ENCODE results near the gene FLT1. TPM values are rescaled to one million over a fixed set of nuclear protein-coding genes. Genes with fewer than 3 reads are reported as not detected.

Gene FLT1
- total and polyA plus RNA-seq, 9 donors: 13.2 to 17.3 (median 15.8) TPM

DNA sequence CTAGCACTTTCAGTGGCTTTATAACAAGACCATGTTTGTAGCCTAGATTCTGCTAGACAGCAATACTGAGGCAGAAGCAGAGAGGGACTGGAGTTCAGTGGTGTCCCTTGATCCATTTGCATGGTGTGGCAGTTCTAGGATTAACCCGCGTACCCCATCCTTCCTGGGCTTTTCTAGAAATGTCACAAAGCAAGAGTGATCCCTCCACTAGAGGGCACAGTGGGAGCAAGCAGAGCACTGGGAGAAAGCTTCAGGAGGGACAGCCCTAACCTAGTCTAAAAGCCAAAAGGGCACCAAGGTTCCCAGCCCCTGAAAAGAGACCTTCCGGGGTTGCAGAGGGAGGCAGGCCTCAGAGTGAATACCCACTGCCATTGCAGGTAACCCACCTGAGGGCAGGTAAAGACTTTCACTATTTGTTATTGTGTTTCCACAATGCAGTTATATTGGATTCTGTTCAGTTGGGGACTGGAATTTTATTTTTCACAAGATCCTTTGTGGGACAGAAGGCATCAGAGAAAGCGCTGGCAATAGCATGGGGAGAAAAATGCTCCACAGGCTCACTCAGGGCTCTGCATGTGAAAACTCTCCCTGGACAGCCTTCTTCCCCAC lies 170.6 kb downstream of the FLT1 start:
- Histone ChIP-seq H3K4me3 (ENCODE audit: low read length) (no peak overlapping the region), H3K4me1 (ENCODE audit: control insufficient read depth, insufficient read depth, low read length) (peaks cover 28% of the 10 kb centered on the region), H3K36me3 (ENCODE audit: control insufficient read depth, insufficient read depth, low read length) (no peaks in the 10 kb centered on the region), H3K27ac (ENCODE audit: low read length) (no peak overlapping the region), H3K27me3 (ENCODE audit: control insufficient read depth, insufficient read depth, low read length) (peaks cover 2% of the 10 kb centered on the region), H3K9me3 (replicated peaks; ENCODE audit: control insufficient read depth, low read depth, low read length) (no peaks in the 10 kb centered on the region)
- 60% methylated on average over 2 of the region's 4 CpGs for WGBS (ENCODE audit: insufficient coverage)
- peak; percentile 62 for DNase-seq

- 71% methylated on average over 6 of the region's 11 CpGs for WGBS (ENCODE audit: insufficient coverage)
- no peaks in the 10 kb centered on the region for H3K9me3 ChIP-seq (replicated peaks; ENCODE audit: control insufficient read depth, low read depth, low read length)
- peaks cover 2% of the 10 kb centered on the region for H3K27me3 ChIP-seq (ENCODE audit: control insufficient read depth, insufficient read depth, low read length)
- peak; percentile 65 for DNase-seq
- H3K4me3 ChIP-seq (ENCODE audit: low read length): no peak overlapping the region
- H3K27ac ChIP-seq (ENCODE audit: low read length): peak overlapping the region; percentile 24
- H3K36me3 ChIP-seq (ENCODE audit: control insufficient read depth, insufficient read depth, low read length): no peaks in the 10 kb centered on the region
- H3K4me1 ChIP-seq (ENCODE audit: control insufficient read depth, insufficient read depth, low read length): peaks cover 46% of the 10 kb centered on the region
These were observed 172.5 kb downstream of the FLT1 start for GRCh38 chr13:28322256-28322905.

DNA sequence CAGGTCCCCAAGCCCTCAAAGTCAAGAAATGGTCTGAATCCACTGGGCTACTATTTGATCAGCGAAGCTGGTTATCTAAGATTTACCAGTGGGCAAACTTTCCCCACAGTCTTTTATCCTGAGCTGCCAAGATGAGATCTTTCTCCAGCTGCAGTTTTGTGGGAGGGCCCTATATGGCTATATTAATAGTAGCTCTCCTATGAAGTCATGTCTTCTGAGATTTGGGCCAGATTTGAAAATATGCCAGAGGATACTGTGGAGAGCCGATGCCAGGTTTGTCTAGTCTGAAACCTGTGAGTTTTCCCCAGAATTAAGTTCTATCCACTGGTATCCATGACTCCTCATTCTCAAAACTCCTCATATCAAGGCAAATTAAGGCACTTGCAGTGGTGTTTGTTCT lies 173.2 kb downstream of the FLT1 start:
- DNase-seq: peak; percentile 66
- H3K27ac ChIP-seq (ENCODE audit: low read length): peak overlapping the region; percentile 3
- H3K4me3 ChIP-seq (ENCODE audit: low read length): no peak overlapping the region
- H3K27me3 ChIP-seq (ENCODE audit: control insufficient read depth, insufficient read depth, low read length): peaks cover 2% of the 10 kb centered on the region
- H3K9me3 ChIP-seq (replicated peaks; ENCODE audit: control insufficient read depth, low read depth, low read length): no peaks in the 10 kb centered on the region
- WGBS (ENCODE audit: insufficient coverage): no CpG with 5 or more reads among the region's 2 CpGs
- H3K4me1 ChIP-seq (ENCODE audit: control insufficient read depth, insufficient read depth, low read length): peaks cover 52% of the 10 kb centered on the region
- no peaks in the 10 kb centered on the region for H3K36me3 ChIP-seq (ENCODE audit: control insufficient read depth, insufficient read depth, low read length)

DNA sequence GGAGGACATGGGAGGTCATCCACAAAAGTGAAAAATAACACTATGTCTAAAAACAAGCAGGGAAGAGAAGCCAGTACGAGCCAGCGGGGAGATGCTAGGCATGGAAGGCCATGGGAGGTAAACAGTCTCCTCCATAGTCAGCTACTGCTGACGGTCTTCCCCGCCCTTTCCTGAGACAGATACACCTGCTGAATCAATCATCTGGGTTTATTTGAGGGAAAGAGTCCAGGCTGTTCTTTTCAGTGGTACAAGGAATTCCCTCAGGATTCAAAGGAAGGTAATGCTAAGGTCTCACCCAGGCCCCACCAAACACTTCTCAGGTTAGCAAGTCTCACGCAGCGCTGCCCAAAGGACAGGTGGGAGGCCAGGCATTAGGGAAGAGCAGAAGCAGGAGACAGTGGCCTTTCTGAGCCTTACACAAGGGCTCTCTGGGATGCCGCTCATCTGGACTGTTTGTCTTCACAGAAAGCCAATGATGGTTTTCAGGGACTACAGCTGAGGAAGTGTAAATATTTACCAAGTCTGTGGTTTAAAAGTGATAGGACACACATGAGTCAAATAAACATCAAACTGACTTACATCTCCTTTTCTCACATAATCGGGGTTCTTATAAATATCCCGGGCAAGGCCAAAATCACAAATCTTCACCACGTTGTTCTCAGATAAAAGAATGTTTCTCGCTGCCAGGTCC lies 173.9 kb downstream of the FLT1 start:
- H3K36me3 ChIP-seq (ENCODE audit: control insufficient read depth, insufficient read depth, low read length): no peaks in the 10 kb centered on the region
- 77% methylated on average over 4 of the region's 11 CpGs for WGBS (ENCODE audit: insufficient coverage)
- DNase-seq: no peak
- H3K27me3 ChIP-seq (ENCODE audit: control insufficient read depth, insufficient read depth, low read length): peaks cover 2% of the 10 kb centered on the region
- H3K4me3 ChIP-seq (ENCODE audit: low read length): no peak overlapping the region
- no peak overlapping the region for H3K27ac ChIP-seq (ENCODE audit: low read length)
- no peaks in the 10 kb centered on the region for H3K9me3 ChIP-seq (replicated peaks; ENCODE audit: control insufficient read depth, low read depth, low read length)
- peaks cover 55% of the 10 kb centered on the region for H3K4me1 ChIP-seq (ENCODE audit: control insufficient read depth, insufficient read depth, low read length)

- H3K4me1 ChIP-seq (ENCODE audit: control insufficient read depth, insufficient read depth, low read length): peaks cover 59% of the 10 kb centered on the region
These were observed 174.7 kb downstream of the FLT1 start for GRCh38 chr13:28320209-28320608.

DNA sequence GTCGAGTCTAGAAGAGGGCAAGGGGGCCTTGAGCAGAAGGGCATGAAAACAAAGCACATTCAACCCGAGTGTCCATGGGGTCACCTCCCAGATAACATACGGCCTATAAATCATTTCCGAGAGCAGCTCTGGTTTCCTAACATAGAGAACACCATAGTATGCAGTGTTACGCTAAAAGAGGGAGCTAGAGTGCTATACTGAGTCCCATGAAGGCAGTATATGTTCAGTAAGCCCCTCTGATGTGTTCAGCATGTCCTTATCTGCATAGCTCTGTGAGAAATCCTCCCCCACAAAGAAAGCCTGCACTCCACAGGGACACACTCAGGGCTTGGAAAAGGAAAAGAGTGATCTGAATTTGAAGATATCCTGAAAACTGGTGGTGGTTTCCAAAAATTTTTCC lies 175.4 kb downstream of the FLT1 start:
- no peak overlapping the region for H3K27ac ChIP-seq (ENCODE audit: low read length)
- DNase-seq: peak; percentile 30
- 39% methylated on average over 2 of the region's 5 CpGs for WGBS (ENCODE audit: insufficient coverage)
- H3K4me3 ChIP-seq (ENCODE audit: low read length): no peak overlapping the region
- H3K36me3 ChIP-seq (ENCODE audit: control insufficient read depth, insufficient read depth, low read length): no peaks in the 10 kb centered on the region
- H3K4me1 ChIP-seq (ENCODE audit: control insufficient read depth, insufficient read depth, low read length): peaks cover 54% of the 10 kb centered on the region
- H3K9me3 ChIP-seq (replicated peaks; ENCODE audit: control insufficient read depth, low read depth, low read length): no peaks in the 10 kb centered on the region
- H3K27me3 ChIP-seq (ENCODE audit: control insufficient read depth, insufficient read depth, low read length): peaks cover 2% of the 10 kb centered on the region

More at GRCh38 chr13:28320209-28320608, 174.7 kb downstream of the FLT1 start:
- Histone ChIP-seq H3K27me3 (ENCODE audit: control insufficient read depth, insufficient read depth, low read length) (peaks cover 2% of the 10 kb centered on the region), H3K4me3 (ENCODE audit: low read length) (no peak overlapping the region), H3K9me3 (replicated peaks; ENCODE audit: control insufficient read depth, low read depth, low read length) (no peaks in the 10 kb centered on the region), H3K27ac (ENCODE audit: low read length) (no peak overlapping the region), H3K36me3 (ENCODE audit: control insufficient read depth, insufficient read depth, low read length) (no peaks in the 10 kb centered on the region)
- no peak for DNase-seq
- WGBS (ENCODE audit: insufficient coverage): 88% methylated on average over 3 of the region's 6 CpGs

GRCh38 chr13:28318496-28318895 lies 176.4 kb downstream of the FLT1 start:
- peak; percentile 89 for DNase-seq
- Histone ChIP-seq H3K9me3 (replicated peaks; ENCODE audit: control insufficient read depth, low read depth, low read length) (no peaks in the 10 kb centered on the region), H3K36me3 (ENCODE audit: control insufficient read depth, insufficient read depth, low read length) (no peaks in the 10 kb centered on the region), H3K27ac (ENCODE audit: low read length) (peak overlapping the region; percentile 6), H3K4me3 (ENCODE audit: low read length) (no peak overlapping the region), H3K27me3 (ENCODE audit: control insufficient read depth, insufficient read depth, low read length) (peaks cover 2% of the 10 kb centered on the region), H3K4me1 (ENCODE audit: control insufficient read depth, insufficient read depth, low read length) (peaks cover 53% of the 10 kb centered on the region)
- 31% methylated on average over 6 of the region's 7 CpGs for WGBS (ENCODE audit: insufficient coverage)

GRCh38 chr13:28316836-28317235 lies 178.1 kb downstream of the FLT1 start:
- Histone ChIP-seq H3K4me3 (ENCODE audit: low read length) (no peak overlapping the region), H3K4me1 (ENCODE audit: control insufficient read depth, insufficient read depth, low read length) (peaks cover 47% of the 10 kb centered on the region), H3K9me3 (replicated peaks; ENCODE audit: control insufficient read depth, low read depth, low read length) (no peaks in the 10 kb centered on the region), H3K27me3 (ENCODE audit: control insufficient read depth, insufficient read depth, low read length) (no peaks in the 10 kb centered on the region), H3K36me3 (ENCODE audit: control insufficient read depth, insufficient read depth, low read length) (no peaks in the 10 kb centered on the region), H3K27ac (ENCODE audit: low read length) (no peak overlapping the region)
- no peak for DNase-seq
- 59% methylated on average over 6 of the region's 7 CpGs for WGBS (ENCODE audit: insufficient coverage)

DNA sequence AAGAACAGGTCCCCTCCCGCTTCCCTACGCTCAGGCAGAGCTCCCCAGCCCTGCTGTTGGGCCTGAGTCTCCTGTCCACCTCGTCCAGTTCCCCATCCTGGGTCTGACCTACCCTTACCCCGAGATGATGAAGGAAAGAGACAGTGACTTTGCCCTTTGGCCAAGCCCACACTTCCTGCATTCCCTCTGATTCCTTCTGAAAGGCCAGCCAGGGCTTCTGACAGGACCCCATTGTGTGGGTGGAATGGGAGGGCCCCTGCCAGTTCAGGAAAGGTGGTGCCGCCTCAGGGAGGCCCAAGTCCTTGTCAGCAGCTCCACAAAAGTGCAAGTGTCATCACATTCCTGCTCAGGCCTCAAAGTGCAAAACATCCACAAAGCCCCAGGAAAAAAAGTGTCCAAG lies 178.8 kb downstream of the FLT1 start:
- Histone ChIP-seq H3K27ac (ENCODE audit: low read length) (no peak overlapping the region), H3K36me3 (ENCODE audit: control insufficient read depth, insufficient read depth, low read length) (no peaks in the 10 kb centered on the region), H3K4me1 (ENCODE audit: control insufficient read depth, insufficient read depth, low read length) (peaks cover 42% of the 10 kb centered on the region), H3K9me3 (replicated peaks; ENCODE audit: control insufficient read depth, low read depth, low read length) (no peaks in the 10 kb centered on the region), H3K27me3 (ENCODE audit: control insufficient read depth, insufficient read depth, low read length) (no peaks in the 10 kb centered on the region), H3K4me3 (ENCODE audit: low read length) (no peak overlapping the region)
- WGBS (ENCODE audit: insufficient coverage): 50% methylated on average over 3 of the region's 5 CpGs
- no peak for DNase-seq

DNA sequence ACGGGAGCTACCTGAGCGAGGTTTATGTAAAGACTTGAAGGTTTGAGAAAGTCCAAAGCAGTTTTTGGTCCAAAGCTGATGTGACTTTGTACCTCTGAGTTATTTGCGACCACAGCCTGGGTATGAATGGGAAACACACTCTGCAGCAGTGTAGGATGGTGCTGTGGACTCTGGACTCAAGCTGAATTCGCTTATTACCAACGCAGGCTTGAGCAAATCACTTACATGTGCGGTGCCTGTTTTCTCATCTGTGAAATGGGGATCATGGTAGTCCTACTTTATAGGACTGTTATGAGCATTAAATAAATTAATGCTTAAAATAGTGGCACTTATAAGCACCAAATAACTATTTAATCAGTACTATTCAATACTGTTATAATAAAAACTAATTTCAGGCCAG lies 180.0 kb downstream of the FLT1 start:
- no peak for DNase-seq
- Histone ChIP-seq H3K36me3 (ENCODE audit: control insufficient read depth, insufficient read depth, low read length) (no peaks in the 10 kb centered on the region), H3K4me3 (ENCODE audit: low read length) (no peak overlapping the region), H3K9me3 (replicated peaks; ENCODE audit: control insufficient read depth, low read depth, low read length) (no peaks in the 10 kb centered on the region), H3K27me3 (ENCODE audit: control insufficient read depth, insufficient read depth, low read length) (no peaks in the 10 kb centered on the region), H3K27ac (ENCODE audit: low read length) (no peak overlapping the region), H3K4me1 (ENCODE audit: control insufficient read depth, insufficient read depth, low read length) (peaks cover 35% of the 10 kb centered on the region)
- 92% methylated on average over 1 of the region's 6 CpGs for WGBS (ENCODE audit: insufficient coverage)

Data from muscle of leg (tissue), 11 donors.